IPS-18c (cell line): ENCODE measurements around the gene FLNB.

ENCODE experiments used
- H3K4me3 ChIP-seq: 2 replicates; pipeline ENCODE4 v1.7.0; 2013; ENCODE audit warnings: low read depth, mild to moderate bottlenecking, low read length, moderate library complexity; ENCODE audit not compliant: insufficient read depth
- H3K9me3 ChIP-seq: one replicate; pipeline ENCODE4 v1.6.1; 2013; ENCODE audit warnings: mild to moderate bottlenecking, low read length, moderate library complexity; ENCODE audit not compliant: control insufficient read depth, insufficient read depth

FLNB gene

GRCh38 chr3:58072763-58073130 lies 64.5 kb downstream of the FLNB start:
- H3K4me3 ChIP-seq: no peak overlapping the region
- no peaks in the 10 kb centered on the region for H3K9me3 ChIP-seq

- Histone ChIP-seq H3K4me3 (no peak overlapping the region), H3K9me3 (no peaks in the 10 kb centered on the region)
Observed at GRCh38 chr3:58073301-58074108, 65.3 kb downstream of the FLNB start.

GRCh38 chr3:58074116-58074715 lies 66.0 kb downstream of the FLNB start:
- no peak overlapping the region for H3K4me3 ChIP-seq
- no peaks in the 10 kb centered on the region for H3K9me3 ChIP-seq

GRCh38 chr3:58074997-58075396 lies 66.8 kb downstream of the FLNB start:
- Histone ChIP-seq H3K9me3 (no peaks in the 10 kb centered on the region), H3K4me3 (no peak overlapping the region)

GRCh38 chr3:58077596-58078285 lies 69.5 kb downstream of the FLNB start:
- no peak overlapping the region for H3K4me3 ChIP-seq

GRCh38 chr3:58078610-58079009 lies 70.4 kb downstream of the FLNB start:
- H3K9me3 ChIP-seq: no peaks in the 10 kb centered on the region
- H3K4me3 ChIP-seq: no peak overlapping the region

More at GRCh38 chr3:58077596-58078285, 69.5 kb downstream of the FLNB start:
- no peaks in the 10 kb centered on the region for H3K9me3 ChIP-seq

GRCh38 chr3:58079773-58080172 lies 71.6 kb downstream of the FLNB start:
- Histone ChIP-seq H3K9me3 (no peaks in the 10 kb centered on the region), H3K4me3 (no peak overlapping the region)

- Histone ChIP-seq H3K4me3 (no peak overlapping the region), H3K9me3 (no peaks in the 10 kb centered on the region)
Observed at GRCh38 chr3:58082047-58082446, 73.8 kb downstream of the FLNB start.

- Histone ChIP-seq H3K9me3 (no peaks in the 10 kb centered on the region), H3K4me3 (no peak overlapping the region)
Observed at GRCh38 chr3:58084166-58084565, 75.9 kb downstream of the FLNB start.

- Histone ChIP-seq H3K9me3 (no peaks in the 10 kb centered on the region), H3K4me3 (no peak overlapping the region)
Observed at GRCh38 chr3:58084788-58085543, 76.7 kb downstream of the FLNB start.

- no peak overlapping the region for H3K4me3 ChIP-seq
Observed at GRCh38 chr3:58085616-58086015, 77.4 kb downstream of the FLNB start.

GRCh38 chr3:58088501-58088900 lies 80.3 kb downstream of the FLNB start:
- H3K4me3 ChIP-seq: no peak overlapping the region
- H3K9me3 ChIP-seq: no peaks in the 10 kb centered on the region

More at GRCh38 chr3:58085616-58086015, 77.4 kb downstream of the FLNB start:
- no peaks in the 10 kb centered on the region for H3K9me3 ChIP-seq

- Histone ChIP-seq H3K4me3 (no peak overlapping the region), H3K9me3 (no peaks in the 10 kb centered on the region)
Observed at GRCh38 chr3:58090351-58090750, 82.1 kb downstream of the FLNB start.

- H3K9me3 ChIP-seq: no peaks in the 10 kb centered on the region
- H3K4me3 ChIP-seq: no peak overlapping the region
Observed at GRCh38 chr3:58092521-58092920, 84.3 kb downstream of the FLNB start.

GRCh38 chr3:58093574-58094195 lies 85.5 kb downstream of the FLNB start:
- H3K4me3 ChIP-seq: no peak overlapping the region
- no peaks in the 10 kb centered on the region for H3K9me3 ChIP-seq

GRCh38 chr3:58094657-58095056 lies 86.4 kb downstream of the FLNB start:
- Histone ChIP-seq H3K9me3 (no peaks in the 10 kb centered on the region), H3K4me3 (no peak overlapping the region)

- Histone ChIP-seq H3K9me3 (no peaks in the 10 kb centered on the region), H3K4me3 (no peak overlapping the region)
Observed at GRCh38 chr3:58095603-58096138, 87.4 kb downstream of the FLNB start.
